HepG2 (cell line): ENCODE measurements around the gene ELL. TPM values are rescaled to one million over a fixed set of nuclear protein-coding genes. Genes with fewer than 3 reads are reported as not detected.

Experiments used
- AGO2 ChIP-seq: fragments of 200-400 bp; formaldehyde crosslinking; optimal IDR thresholded peaks from 2 replicates; pipeline ENCODE3; 2017; ENCODE audit warnings: mild to moderate bottlenecking, low read depth, low read length, moderate library complexity
- BATF2 ChIP-seq: sonication (generic); formaldehyde crosslinking; IDR thresholded peaks from 2 replicates; pipeline ENCODE4 v1.8.0; 2022; ENCODE audit warnings: mild to moderate bottlenecking, missing genetic modification reagents, moderate library complexity
- DZIP1 ChIP-seq: sonication (generic); formaldehyde crosslinking; IDR thresholded peaks from 2 replicates; pipeline ENCODE4 v1.5.0; 2020; ENCODE audit warnings: mild to moderate bottlenecking, missing genetic modification reagents
- HOMEZ ChIP-seq: IDR thresholded peaks from 2 replicates; pipeline ENCODE4 v1.6.1; 2016; ENCODE audit warnings: low read depth
- KLF12 ChIP-seq: sonication (generic); formaldehyde crosslinking; IDR thresholded peaks from 2 replicates; pipeline ENCODE4 v1.4.0; 2020; ENCODE audit warnings: missing genetic modification reagents, borderline replicate concordance
- KLF6 ChIP-seq: IDR thresholded peaks from 2 replicates; pipeline ENCODE4 v1.8.0; 2016; ENCODE audit warnings: missing biosample characterization, missing genetic modification reagents
- MAZ ChIP-seq, 2 experiments: sonication (generic) in 1 of 2; formaldehyde crosslinking in 1 of 2; IDR thresholded peaks; 2 replicates each; pipeline versions ENCODE4 v1.5.0 to v1.6.1; 2012 to 2020; ENCODE audit warnings: low read depth in 2 of 2, mild to moderate bottlenecking in 2 of 2, borderline replicate concordance in 1 of 2, improper control_type of control experiment in 1 of 2, low read length in 1 of 2, missing genetic modification reagents in 1 of 2, moderate library complexity in 1 of 2
- MXD4 ChIP-seq: IDR thresholded peaks from 2 replicates; pipeline ENCODE4 v1.6.1; 2016; ENCODE audit warnings: mild to moderate bottlenecking, missing biosample characterization, missing genetic modification reagents
- NR2F1 ChIP-seq, 2 experiments: fragments of 450-650 bp in 1 of 2; formaldehyde crosslinking in 1 of 2; IDR thresholded peaks; 2 replicates each; pipeline versions ENCODE4 v1.5.0 to v1.6.1; 2016 to 2020; ENCODE audit warnings: mild to moderate bottlenecking in 1 of 2, missing compliant biosample characterization in 1 of 2, missing genetic modification reagents in 1 of 2, moderate library complexity in 1 of 2
- RXRB ChIP-seq: IDR thresholded peaks from 2 replicates; pipeline ENCODE4 v1.6.1; 2016; ENCODE audit warnings: borderline replicate concordance, missing genetic modification reagents, missing compliant biosample characterization
- XBP1 ChIP-seq: sonication (generic); formaldehyde crosslinking; IDR thresholded peaks from 2 replicates; pipeline ENCODE4 v1.5.0; 2020; ENCODE audit warnings: missing genetic modification reagents
- ZBTB14 ChIP-seq: sonication (generic); formaldehyde crosslinking; IDR thresholded peaks from 2 replicates; pipeline ENCODE4 v1.4.0; 2020; ENCODE audit warnings: missing genetic modification reagents
- ZNF12 ChIP-seq: sonication (generic); formaldehyde crosslinking; IDR thresholded peaks from 2 replicates; pipeline ENCODE4 v1.5.0; 2020; ENCODE audit warnings: missing genetic modification reagents
- ZNF33A ChIP-seq: sonication (generic); formaldehyde crosslinking; IDR thresholded peaks from 2 replicates; pipeline ENCODE4 v1.5.1; 2020; ENCODE audit warnings: missing genetic modification reagents, mild to moderate bottlenecking, moderate library complexity, borderline replicate concordance
- ZNF556 ChIP-seq: sonication (generic); formaldehyde crosslinking; IDR thresholded peaks from 2 replicates; pipeline ENCODE4 v1.4.0; 2020; ENCODE audit warnings: mild to moderate bottlenecking, missing genetic modification reagents, borderline replicate concordance
- ZNF749 ChIP-seq: sonication (generic); formaldehyde crosslinking; IDR thresholded peaks from 2 replicates; pipeline ENCODE4 v1.8.0; 2022; ENCODE audit warnings: mild to moderate bottlenecking, missing genetic modification reagents, moderate library complexity, borderline replicate concordance
- ZNF773 ChIP-seq: sonication (generic); formaldehyde crosslinking; IDR thresholded peaks from 2 replicates; pipeline ENCODE4 v1.4.0; 2020; ENCODE audit warnings: missing genetic modification reagents, borderline replicate concordance
- polyA plus RNA-seq, 8 experiments: library from polyadenylated mRNA; depleted of rRNA in 3 of 8; stranded (reverse) in 7 of 8; unstranded in 1 of 8; fragments of >200 nt; fragmentation: Illumina TruSeq in 4 of 8; extraction: Trizol in 4 of 8; gene quantifications; 2 replicates each; pipeline versions ENCODE4 v1.2.1 to v1.2.3, GENCODE V29; 2011 to 2016; ENCODE audit warnings: low read depth in 4 of 8, missing spikeins in 1 of 8, mixed read lengths in 1 of 8; ENCODE audit not compliant: insufficient read depth in 1 of 8
- total RNA-seq, 5 experiments: library from RNA; depleted of rRNA; stranded (reverse); fragments of >200 nt; fragmentation: Illumina TruSeq; extraction: Trizol; gene quantifications; 2 replicates each; pipeline ENCODE4 v1.2.3, GENCODE V29; 2016; ENCODE audit warnings: low read depth in 1 of 5
- TF ChIP-seq, protein P1 (sequence below), 2 experiments: sonication (generic) in 1 of 2; formaldehyde crosslinking in 1 of 2; IDR thresholded peaks; 2 replicates each; pipeline versions ENCODE4 v1.4.0 to v1.6.1; 2018 to 2020; ENCODE audit warnings: missing genetic modification reagents in 2 of 2, borderline replicate concordance in 1 of 2, low read depth in 1 of 2, mild to moderate bottlenecking in 1 of 2, missing biosample characterization in 1 of 2

ELL gene
- total and polyA plus RNA-seq, 2 of the 13 experiments (the other 11 are each of a cell fraction or from before 2014, with no cell fraction given), result 3.7 to 5.4 TPM

GRCh38 chr19:18450931-18451836, 70.7 kb downstream of the ELL start (continued):
- TF ChIP-seq AGO2, result no peak
- TF ChIP-seq RXRB (CRISPR knock-in tag), result 0 out of 2 replicates have a peak, but pooled peaks have one; percentile 36
- 0 out of 2 replicates have a peak, but pooled peaks have one; percentile 41 for TF ChIP-seq KLF12 (CRISPR knock-in tag)
- TF ChIP-seq NR2F1 (CRISPR knock-in tag; IDR thresholded peaks at IDR 0.05), result no peak
- TF ChIP-seq ZNF749 (CRISPR knock-in tag), result no peak
- 0 out of 2 replicates have a peak, but pooled peaks have one; percentile 37 for TF ChIP-seq HOMEZ (CRISPR knock-in tag)
- TF ChIP-seq ZNF33A, result no peak
- 0 out of 2 replicates have a peak, but pooled peaks have one; percentile 57 for TF ChIP-seq ZNF556
- TF ChIP-seq MAZ (IDR thresholded peaks at IDR 0.05; ENCODE audit: borderline replicate concordance, low read depth, low read length), result peak; percentile 25; the same call in 1 of the 2 replicates
- peak; percentile 62; the same call in 1 of the 2 replicates for TF ChIP-seq MAZ (CRISPR knock-in tag; IDR thresholded peaks at IDR 0.05; ENCODE audit: low read depth)
- no peak for TF ChIP-seq BATF2 (CRISPR knock-in tag)
- TF ChIP-seq ZNF773 (CRISPR knock-in tag), result no peak; the same call in 1 of the 2 replicates
- TF ChIP-seq KLF6, result no peak
- no peak for TF ChIP-seq XBP1 (CRISPR knock-in tag)
- TF ChIP-seq ZBTB14 (CRISPR knock-in tag), result no peak
- no peak for TF ChIP-seq ZNF12 (CRISPR knock-in tag)
- 0 out of 2 replicates have a peak, but pooled peaks have one; percentile 43 for TF ChIP-seq MXD4 (CRISPR knock-in tag)
- TF ChIP-seq DZIP1, result no peak
- TF ChIP-seq, protein P1, sequence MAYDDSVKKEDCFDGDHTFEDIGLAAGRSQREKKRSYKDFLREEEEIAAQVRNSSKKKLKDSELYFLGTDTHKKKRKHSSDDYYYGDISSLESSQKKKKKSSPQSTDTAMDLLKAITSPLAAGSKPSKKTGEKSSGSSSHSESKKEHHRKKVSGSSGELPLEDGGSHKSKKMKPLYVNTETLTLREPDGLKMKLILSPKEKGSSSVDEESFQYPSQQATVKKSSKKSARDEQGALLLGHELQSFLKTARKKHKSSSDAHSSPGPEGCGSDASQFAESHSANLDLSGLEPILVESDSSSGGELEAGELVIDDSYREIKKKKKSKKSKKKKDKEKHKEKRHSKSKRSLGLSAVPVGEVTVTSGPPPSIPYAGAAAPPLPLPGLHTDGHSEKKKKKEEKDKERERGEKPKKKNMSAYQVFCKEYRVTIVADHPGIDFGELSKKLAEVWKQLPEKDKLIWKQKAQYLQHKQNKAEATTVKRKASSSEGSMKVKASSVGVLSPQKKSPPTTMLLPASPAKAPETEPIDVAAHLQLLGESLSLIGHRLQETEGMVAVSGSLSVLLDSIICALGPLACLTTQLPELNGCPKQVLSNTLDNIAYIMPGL (CRISPR knock-in tag; IDR thresholded peaks at IDR 0.05; ENCODE audit: borderline replicate concordance in 1 of 2, low read depth in 1 of 2), result peak; percentile 59 to 71; a peak in 2 of 4 replicates
